Measurements from ENCODE around the gene UBQLN1.

The UBQLN1 gene

GRCh38 chr9:83651558-83651957 is 56.2 kb downstream of the UBQLN1 start:
- no peak for DNase-seq (ENCODE audit: low read depth)
- H3K4me3 ChIP-seq (ENCODE audit: low read length), result no peak overlapping the region
- no peak for TF ChIP-seq CTCF (conservative IDR thresholded peaks at IDR 0.05; ENCODE audit: low read depth, low read length)

DNA sequence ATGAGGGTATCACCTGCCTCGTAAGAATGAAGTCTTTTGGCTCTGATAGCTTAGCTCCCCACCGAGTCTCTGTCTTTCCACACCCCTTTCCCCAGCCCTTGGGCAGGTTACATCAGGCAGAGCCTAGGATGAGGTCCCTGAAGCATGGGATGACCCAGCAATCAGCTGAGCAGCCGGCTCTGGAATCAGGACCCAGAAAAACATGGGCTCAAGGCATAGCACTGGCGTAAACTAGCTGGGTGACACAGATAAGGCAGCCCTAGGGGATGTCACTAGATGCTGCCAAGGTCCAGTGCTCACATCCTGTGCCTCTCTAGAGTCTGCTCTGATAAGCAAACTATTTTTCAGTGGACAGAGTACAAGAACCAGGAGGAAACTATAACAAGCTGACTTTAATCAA is 58.2 kb downstream of the UBQLN1 start:
- H3K4me3 ChIP-seq (ENCODE audit: low read length), result no peak overlapping the region
- DNase-seq (ENCODE audit: low read depth), result no peak
- no peak for TF ChIP-seq CTCF (conservative IDR thresholded peaks at IDR 0.05; ENCODE audit: low read depth, low read length)

DNA sequence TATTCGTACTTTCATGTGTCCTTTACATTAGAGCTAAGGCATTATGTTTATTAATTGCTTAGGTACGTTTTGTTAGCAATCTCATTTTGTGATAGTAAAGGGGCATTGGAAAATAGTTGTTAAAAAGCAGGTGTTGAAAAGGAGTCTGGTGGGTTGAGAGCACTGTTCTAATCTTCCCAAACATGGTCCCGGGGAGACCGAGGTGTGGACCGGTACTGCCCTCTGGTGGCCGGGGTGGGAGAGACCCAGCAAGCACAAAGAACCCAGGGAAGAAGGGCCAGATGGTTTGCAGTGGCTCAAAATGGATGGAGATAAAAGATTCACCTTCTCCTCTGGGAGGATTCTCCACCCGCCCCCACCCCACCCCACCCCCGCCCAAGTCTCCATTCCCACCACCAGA is 58.7 kb downstream of the UBQLN1 start:
- no peak overlapping the region for H3K4me3 ChIP-seq (ENCODE audit: low read length)
- TF ChIP-seq CTCF (conservative IDR thresholded peaks at IDR 0.05; ENCODE audit: low read depth, low read length), result peak; percentile 83
- DNase-seq (ENCODE audit: low read depth), result no peak

DNA sequence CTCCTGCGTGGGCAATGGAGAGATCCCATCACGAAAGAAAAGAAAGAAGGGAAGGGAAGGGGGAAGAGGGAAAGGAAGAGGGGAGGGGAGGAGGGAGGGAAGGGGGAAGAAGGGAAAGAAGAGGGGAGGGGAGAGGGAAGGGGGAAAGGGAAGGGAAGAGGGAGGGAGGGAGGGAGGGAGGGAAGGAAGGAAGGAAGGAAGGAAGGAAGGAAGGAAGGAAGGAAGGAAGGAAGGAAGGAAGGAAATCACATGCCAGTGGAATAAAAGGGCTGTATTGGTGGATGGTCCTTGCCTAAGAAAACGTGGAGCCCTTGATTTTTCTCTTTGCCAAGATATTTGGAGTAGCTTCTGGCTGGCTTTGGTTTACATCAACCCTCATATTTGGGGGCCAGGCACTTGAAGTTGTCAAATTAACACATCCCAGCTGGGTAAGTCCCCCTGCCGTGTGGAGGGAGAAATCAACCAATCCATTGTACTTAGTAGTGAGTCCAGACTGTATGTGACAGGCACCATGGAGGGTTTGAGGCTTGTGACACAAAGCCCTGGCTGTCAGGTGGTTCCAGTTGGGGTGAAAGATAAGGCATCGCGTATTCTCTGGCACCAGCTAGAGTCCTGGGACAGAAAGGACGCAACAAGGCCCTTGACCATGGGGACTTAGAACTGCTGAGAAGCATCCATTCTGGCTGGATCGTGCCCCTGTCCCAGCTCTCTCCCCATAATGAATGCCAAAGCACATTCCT is 61.1 kb downstream of the UBQLN1 start:
- H3K4me3 ChIP-seq (ENCODE audit: low read length), result no peak overlapping the region
- no peak for DNase-seq (ENCODE audit: low read depth)
- no peak for TF ChIP-seq CTCF (conservative IDR thresholded peaks at IDR 0.05; ENCODE audit: low read depth, low read length)

- TF ChIP-seq CTCF (conservative IDR thresholded peaks at IDR 0.05; ENCODE audit: low read depth, low read length), result no peak
- no peak for DNase-seq (ENCODE audit: low read depth)
- H3K4me3 ChIP-seq (ENCODE audit: low read length), result no peak overlapping the region
These were observed 65.0 kb downstream of the UBQLN1 start for GRCh38 chr9:83642793-83643192.

DNA sequence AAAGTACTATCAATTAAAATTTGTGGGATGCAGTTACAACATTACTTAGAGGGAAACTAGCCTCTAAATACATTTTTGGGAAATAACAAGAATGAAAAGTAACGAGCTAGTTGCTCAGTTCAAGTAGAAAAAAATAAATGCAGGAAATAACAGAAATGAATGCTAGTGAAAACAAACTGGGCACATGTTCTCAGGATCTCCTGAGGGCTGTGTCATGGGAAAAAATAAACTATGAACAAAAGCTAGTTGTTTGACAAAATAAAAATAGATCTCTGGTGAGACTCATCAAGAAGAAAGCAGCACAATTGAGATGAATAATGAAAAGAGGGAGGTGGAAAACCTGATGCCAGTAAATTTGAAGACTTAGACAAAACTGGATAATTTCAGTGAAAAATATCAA is 68.5 kb downstream of the UBQLN1 start:
- H3K4me3 ChIP-seq (ENCODE audit: low read length), result no peak overlapping the region
- TF ChIP-seq CTCF (conservative IDR thresholded peaks at IDR 0.05; ENCODE audit: low read depth, low read length), result no peak
- DNase-seq (ENCODE audit: low read depth), result no peak

- H3K4me3 ChIP-seq (ENCODE audit: low read length), result no peak overlapping the region
- no peak for DNase-seq (ENCODE audit: low read depth)
These were observed 70.4 kb downstream of the UBQLN1 start for GRCh38 chr9:83637389-83637788.

More at GRCh38 chr9:83637389-83637788, 70.4 kb downstream of the UBQLN1 start:
- no peak for TF ChIP-seq CTCF (conservative IDR thresholded peaks at IDR 0.05; ENCODE audit: low read depth, low read length)

Data from retinal pigment epithelial cell (primary cell).